Measurements from ENCODE around the gene SESTD1.

The SESTD1 gene, protein sequence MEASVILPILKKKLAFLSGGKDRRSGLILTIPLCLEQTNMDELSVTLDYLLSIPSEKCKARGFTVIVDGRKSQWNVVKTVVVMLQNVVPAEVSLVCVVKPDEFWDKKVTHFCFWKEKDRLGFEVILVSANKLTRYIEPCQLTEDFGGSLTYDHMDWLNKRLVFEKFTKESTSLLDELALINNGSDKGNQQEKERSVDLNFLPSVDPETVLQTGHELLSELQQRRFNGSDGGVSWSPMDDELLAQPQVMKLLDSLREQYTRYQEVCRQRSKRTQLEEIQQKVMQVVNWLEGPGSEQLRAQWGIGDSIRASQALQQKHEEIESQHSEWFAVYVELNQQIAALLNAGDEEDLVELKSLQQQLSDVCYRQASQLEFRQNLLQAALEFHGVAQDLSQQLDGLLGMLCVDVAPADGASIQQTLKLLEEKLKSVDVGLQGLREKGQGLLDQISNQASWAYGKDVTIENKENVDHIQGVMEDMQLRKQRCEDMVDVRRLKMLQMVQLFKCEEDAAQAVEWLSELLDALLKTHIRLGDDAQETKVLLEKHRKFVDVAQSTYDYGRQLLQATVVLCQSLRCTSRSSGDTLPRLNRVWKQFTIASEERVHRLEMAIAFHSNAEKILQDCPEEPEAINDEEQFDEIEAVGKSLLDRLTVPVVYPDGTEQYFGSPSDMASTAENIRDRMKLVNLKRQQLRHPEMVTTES

DNA sequence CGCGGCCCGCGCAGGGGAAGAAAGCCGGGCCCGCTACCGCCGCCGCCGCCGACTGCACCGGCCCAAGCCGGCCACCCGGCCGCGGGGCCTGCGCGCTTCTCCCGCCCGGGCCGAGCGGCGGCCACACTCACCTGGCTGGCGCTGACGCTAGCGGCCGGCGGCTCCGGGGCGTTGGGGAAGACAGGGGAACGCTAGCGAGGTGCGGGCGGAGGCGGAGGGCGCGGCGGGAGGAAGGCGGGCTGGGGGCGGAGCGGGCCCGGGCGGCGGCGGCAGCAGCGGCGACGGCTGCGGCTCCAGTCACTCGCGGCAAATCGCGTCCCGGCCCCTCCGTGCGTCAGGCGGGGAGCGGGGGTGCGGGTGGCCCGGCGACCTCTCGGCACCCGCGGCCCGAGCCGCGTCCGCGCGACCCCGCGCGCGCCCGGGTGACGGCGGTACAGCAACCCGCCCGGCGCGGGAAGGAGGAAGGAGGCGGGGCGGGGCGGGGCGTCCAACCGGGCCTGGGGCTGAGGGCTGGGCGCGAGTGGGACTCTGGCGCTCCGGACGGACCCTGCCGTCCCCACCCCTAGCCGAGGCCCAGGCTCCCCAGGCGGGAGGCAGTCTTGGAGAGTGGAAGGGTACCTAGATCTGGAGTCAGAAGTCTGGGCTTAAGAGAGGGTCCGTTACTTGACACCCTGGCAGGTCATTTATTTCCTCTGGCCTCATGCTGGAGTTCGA is at the start of gene SESTD1:
SESTD1 (minus strand) TSS at position 465 of the 714 bp plus-strand sequence. CDS start 72,991 bp downstream, outside the sequence.
- peak; percentile 50 for DNase-seq

DNA sequence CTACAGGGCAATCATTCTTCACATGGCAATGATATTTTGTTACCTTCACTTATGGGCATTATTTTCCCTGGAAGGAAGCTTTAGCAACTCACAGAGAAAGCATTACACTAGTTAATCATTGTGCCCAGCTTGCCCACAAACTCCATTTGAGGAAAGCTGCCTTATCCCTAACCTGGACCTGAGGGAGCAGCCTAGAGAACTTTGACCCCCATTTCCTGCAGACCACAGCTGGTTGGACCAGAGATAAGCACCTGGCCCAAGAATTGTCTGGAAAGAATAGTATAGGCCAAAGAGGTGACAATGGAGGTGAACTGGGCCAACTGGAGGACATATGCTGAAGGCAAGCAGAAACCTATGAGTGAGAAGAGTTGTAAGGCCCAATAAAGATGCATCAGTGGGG is 48.4 kb upstream of the SESTD1 start:
- DNase-seq, result no peak

DNA sequence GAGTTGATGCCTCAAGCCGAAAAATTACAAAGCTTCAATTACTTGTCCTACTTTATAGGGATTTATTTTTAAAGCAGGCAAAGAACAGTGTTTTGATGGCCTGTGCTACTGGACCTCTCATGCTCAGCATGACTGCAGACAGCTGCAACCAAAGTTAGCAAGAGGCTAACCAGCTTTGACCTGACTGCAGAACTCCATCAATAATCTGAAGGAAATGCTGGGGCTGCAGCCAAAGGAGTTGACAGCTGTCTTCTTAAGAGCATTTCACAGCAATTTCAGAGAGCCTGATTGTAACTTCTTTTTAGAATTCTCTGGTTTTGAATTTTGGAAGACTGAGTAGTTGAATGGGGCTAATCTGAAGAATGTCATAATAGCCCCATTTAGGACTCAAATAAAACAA is 46.5 kb upstream of the SESTD1 start:
- no peak for DNase-seq

DNA sequence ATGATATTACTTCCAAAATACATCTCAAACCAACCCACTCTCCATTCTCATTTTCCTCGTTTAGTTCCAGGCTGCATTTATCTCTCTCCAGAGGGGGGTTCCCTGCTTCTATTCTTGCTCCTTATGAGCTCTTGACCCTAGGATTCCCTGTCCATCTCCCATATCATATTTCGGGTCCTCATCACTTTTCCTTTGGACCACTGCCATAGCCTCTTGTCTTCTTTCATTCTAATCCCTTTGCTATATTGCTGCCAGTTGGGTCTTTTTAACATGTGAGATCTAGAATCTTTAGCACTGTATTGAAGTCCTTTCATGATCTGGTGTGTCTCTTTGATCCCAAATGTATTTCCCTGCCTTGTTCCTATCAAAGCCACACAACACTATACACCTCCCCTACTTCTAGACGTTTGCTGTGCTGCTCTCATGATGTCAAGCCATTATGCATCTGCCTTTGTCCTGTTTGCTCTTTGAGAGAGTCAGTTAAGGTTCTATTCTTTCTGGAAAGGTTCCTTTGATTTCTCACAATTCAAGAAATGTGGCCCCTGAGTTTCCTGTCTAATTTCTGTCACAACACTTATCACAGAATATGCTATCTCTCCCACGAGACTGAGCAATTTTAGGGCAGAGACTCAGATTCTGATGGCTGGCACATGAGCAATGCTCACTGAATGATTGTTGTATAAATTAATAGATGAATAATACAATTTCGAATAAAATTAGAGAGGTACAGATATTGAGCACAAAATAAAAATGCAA is 43.2 kb upstream of the SESTD1 start:
- DNase-seq, result peak; percentile 24

DNA sequence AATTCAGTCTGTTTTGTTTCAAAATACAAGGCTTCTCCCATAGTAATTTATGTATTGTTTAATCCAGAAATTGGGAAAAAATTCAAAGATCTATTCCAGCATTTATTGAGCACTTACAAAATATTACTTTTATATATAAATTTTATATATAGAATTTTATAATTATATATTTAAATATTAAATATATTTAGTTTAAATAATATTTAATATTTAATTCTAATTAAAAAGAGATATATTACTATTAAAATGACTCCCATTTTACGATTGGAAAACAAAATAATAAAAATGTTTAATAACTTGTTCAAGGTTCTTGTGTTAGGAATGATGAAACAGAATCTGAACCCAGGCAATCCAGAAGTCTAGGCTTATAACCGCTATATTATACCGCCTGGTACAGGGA is 40.5 kb upstream of the SESTD1 start:
- DNase-seq, result no peak

DNA sequence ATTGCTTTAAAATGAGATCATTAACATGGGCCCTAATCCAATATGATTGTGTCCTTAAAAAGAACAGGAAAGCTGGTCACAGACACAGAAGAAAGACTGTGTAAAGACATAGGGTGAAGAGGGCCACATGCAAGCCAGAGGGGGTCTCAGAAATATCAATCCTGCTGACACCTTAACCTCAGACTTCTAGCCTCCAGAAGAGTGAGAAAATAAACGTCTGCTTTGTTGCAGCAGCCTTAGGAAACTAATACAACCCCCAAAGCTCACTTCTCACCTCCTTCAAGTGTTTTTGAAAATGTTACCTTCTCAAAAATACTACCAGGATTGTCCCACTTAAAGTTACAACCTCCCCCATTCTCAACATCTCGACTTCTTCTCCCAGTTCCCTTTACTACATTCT is 39.8 kb upstream of the SESTD1 start:
- no peak for DNase-seq

DNA sequence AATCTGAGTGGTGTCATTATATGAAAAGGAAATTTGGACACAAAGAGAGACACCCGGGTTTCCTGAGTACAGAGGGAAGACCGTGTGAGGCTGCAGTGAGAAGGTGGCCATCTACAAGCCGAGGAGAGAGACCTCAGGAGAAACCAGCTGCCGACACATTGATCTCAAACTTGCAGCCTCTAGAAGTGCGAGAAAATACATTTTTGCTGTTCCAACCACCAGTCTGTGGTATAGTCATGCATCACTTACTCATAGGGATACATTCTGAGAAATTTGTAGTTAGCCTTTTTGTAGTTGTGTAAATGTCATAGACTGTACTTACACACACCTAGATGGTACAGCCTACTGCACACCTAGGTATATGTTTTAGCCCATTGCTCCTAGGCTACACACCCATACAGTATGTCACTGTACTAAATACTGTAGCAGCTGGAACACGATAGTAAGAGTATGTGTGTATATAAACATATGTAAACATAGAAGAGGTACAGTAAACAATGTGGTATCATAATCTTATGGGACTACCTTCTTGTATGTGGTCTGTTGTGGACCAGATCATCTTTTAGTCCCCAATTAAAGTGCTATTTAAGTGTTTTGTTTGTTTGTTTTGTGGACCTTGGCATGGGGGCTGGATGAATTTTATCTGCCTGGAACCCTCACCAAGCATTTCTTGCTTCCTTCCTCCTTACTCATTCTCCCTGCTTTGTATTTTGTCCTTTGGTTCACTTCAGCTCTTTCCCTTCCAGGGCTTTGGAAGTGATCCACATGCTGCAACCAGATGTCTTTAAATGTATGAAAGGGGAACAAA is 38.3 kb upstream of the SESTD1 start:
- peak; percentile 49 for DNase-seq

DNA sequence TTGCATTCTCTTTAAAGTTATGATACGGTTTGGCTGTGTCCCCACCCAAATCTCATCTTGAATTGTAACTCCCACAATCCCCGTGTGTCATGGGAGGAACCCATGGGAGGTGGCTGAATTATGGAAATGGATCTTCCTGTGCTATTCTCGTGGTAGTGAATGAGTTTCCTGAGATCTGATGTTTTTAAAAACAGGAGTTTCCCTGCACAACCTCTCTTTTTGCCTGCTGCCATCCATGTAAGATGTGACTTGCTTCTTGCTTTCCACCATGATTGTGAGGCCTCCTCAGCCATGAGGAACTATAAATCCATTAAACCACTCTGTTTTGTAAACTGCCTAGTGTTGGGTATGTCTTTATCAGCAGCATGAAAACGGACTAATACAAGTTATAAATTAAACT is 37.5 kb upstream of the SESTD1 start:
- no peak for DNase-seq

DNA sequence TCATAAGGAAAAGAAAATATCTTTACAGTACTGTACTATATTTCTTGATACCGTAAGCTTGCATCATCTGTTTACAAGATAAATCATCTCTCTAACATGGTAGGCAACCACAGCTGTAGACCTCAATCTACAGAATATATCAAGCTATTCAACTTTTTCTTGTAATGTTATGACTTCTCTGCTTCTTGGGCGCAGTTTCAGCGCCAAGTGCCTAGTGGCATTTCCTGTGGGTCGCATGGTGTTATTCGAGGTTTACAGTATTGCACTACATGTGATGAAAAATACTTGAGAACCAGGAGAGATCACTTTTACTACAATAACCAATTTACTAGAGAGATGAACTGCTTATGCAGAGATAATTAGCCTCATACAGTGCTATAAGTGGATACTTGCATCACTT is 34.0 kb upstream of the SESTD1 start:
- DNase-seq, result no peak

DNA sequence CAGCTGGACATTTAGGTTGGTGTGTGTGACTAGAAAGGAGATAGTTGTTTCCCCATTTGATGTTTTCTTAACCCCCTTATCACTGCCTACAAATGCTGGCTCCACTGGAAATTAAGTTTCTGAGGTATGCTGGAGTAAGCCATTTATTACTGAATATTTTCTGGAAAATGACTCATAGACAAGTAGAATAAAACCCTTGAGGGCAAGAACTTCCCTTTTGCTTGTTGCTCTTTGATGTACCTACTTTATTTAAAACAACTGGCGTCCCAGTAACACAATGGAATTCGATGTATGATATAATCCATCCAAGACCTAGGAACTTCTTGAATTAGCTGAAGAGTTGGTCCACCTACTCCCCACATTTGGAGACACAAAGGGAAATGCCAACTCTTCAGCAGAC is 33.3 kb upstream of the SESTD1 start:
- no peak for DNase-seq

DNA sequence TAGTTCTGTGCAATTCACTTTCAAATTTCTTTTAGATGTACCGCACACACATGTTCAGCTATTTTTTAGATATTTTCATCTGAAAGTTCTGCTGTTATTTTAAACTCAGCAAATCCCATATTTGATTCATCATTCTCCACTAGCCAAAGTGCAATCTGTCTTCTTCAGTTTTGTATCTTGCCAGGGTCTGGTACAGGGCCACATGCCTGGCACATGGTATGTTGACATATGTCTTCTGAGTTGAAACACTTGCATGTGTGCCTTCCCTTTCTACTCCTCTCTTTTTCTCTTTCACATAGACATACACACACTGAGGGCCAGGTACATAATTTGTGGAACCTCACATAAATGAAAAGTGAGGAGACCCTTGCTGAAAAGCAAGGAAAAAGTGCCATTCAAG is 25.7 kb upstream of the SESTD1 start:
- no peak for DNase-seq

DNA sequence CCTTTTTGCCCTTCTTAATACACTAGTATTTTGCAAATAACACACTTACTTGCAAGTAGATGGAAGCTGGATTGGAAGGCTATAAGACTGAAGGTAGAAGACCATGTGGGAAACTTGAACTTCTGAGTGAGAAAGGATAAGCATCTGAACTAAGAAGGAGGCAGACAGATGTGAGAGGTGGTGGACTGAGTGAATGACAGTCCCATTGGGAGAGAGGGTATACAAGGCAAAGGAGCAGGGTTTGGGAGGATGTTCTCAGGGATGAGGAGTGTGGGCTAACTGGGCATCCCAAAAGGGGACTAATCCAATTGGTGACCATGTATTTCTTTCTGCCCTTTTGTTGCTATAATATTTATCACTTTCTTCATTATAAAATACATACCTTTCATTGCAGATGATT is 20.4 kb upstream of the SESTD1 start:
- DNase-seq, result no peak

DNA sequence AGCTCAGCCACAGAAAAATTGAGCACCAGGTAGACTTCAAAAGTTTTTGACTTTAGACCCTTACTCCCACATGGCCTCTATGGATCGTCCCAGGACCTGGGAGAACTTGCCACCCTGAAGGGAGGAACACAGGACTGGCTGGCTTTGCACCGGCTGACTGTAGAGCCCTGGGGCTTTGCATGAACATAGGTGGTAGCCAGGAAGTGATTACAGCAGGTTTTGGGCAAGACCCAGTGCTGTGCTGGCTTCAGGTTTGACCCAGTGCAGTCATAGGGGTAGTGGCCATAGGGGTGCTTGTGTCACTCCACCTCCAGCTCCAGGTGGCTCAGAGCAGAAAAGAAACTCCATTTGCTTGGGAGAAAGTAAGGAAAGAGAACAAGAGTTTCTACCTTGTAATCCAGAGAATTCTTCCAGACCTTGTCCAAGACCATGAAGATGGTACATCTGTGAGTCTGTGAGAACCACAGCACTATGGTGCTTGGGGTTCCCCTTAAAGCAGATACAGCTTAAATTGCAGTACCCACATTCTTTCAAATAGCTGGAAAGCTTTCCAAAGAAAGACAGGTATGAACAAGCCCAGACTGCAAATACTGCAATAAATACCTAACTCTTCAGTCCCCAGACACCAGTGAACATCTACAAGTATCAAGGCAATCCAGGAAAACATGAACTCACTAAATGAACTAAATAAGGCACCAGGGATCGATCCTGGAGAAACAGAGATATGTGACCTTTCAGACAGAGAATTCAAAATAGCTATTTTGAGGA is 13.0 kb upstream of the SESTD1 start:
- DNase-seq, result no peak

DNA sequence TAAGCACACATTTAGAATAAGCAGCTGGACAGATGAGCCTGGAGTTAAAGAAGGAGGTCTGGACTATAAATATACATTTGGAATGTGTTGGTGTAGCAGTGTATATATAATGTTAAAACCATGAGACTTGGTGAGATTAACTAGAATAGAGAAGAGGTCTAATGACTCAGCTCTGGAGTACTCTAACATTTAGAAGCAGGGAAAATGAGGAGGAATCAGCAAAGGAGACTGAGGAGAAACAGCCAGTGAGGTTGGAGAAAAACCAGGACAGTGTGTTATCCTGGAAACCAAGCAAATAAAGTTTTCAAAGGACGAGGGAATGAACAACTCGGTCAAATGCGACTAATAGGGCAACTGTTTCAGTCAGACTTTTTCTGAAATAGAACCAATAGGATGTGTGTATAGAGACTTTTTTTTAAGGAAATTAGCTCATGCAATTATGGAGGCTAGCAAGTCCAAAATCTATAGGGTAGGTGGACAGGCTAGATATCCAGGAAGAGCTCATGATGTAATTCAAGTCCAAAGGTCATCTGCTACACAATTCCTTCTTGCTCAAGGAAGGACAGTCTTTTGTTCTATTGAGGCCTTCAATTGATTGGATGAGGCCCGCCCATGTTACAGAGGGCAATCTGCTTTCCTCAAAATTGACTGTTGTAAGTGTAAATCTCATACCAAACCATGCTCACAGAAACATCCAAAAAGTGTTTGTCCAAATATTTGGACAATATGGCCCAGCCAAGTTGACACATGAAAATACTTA is 10.8 kb upstream of the SESTD1 start:
- no peak for DNase-seq

DNA sequence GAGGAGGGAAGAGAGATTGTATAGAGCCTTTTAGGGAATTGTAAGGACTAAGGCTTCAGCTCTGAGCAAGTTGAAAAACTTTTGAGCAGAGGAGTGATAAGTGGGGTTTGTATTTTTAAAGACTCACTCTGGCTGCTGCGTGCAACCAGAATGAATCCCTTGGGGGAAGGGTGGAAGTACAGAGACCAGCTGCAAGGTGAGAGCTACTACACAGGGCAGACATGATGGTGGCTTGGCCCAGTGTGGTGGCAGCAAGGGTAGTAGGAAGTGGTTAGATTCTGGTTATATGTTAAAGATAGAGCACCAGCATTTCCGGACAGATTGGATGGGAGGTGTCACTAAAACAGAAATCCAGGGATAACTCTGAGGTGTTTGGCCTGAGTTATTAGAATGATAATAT is 10.1 kb upstream of the SESTD1 start:
- DNase-seq, result peak; percentile 55

DNA sequence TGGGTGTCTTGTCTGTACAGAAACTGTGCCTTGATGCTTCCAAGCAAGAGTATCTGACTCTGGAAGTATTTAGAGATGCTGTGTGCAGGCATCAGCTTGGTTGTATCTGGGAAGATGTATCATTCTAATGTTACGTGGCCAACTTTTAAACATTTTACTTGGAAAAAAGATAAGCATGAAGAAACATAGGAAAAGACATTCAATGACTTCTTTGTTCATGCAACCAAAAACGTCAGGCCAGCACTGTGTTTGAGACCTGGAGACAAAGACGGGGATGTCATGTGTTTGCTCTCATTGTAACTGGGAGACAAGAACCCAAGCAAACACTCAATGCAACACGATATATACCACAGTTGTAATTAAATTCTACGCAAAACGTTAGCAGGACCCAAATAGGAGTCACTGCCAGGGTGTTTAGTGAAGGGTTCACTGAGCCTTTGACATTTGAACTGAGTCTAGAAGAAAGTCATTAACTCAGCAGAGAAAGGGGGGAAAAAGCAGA is 8.9 kb upstream of the SESTD1 start:
- DNase-seq, result peak; percentile 96

DNA sequence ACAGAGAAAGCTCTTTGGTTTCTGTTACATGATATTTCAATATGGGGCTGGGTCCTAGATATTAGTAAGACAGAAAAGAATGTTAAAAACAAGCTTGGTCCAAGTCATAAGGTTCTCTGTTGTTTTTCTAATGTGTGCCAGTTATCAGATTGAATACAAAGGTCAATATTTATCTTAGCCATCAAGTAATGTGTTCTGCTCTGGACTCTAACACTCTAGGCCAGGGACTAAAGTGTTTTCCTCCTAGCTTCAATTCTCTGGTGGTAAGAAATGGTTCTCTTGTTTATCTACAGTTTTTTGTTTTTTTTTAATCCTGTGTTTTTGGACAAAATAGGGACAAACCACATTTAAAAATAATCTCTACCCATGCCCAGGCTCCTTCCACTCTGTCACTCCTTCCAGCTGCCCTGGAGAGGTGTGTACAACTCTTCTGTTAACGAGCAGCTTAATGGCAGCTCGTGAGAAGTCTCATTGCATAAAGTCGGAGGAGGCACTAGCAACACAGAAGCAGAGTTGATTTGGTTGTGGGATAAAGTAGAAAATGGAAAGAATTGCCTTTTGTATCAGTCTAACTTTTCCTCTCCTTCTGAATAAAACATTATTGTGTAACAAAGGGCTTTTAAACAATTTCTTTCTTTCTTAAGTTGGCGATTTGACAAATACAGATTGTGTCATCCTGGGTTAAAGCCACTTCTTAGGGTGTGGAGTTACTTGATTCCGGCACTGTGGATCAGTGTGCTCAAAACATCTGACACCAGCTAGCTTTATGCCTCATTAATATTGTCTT is 8.0 kb upstream of the SESTD1 start:
- DNase-seq, result peak; percentile 74

DNA sequence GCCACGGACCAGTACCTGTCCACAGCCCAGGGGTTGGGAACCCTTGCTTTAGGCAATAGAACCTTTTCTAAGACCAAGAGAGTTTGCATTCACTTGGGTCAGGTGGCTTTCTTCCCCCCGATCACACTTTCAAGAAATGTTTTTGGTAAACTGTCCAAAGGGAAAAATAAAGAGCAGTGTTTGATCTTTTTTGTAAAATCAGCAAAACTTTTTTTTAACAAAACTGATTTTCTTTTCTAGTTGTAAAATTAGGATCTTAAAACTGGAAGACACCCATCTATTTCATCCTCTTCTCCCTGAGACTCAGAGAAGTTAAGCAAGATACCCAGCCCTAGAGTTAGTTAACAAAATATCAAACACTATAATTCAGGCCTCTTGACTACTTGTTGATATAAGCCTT is 6.1 kb upstream of the SESTD1 start:
- DNase-seq, result no peak

DNA sequence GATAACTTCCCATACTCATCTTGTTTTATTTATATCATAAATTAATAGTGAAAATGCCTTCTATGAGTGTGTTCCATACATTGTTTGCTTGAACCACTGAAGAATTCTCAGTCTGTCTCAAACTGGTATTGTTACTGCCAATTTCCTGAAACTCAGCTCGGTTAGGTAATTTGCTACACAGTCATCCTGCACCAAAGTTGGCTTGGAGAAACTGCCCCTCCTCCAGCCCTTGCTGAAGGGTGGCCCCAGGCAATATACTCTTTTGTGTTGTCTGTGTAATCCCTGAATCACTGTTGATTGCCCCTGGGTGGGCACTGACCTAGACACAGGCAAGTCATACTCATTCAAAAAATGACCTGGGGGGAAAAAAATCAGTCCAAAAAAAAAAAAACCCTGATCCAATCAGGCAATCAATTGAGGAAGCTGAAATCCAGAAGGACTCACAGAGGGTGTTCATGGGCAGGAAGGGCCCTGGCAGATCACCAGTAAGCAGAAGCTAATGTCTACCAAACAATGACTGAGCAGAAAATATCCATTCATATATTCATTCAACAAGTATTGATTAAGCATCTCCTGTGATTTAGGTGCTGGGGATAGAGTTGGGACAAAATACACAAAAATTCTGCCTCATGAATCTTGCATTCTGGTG is 3.8 kb upstream of the SESTD1 start:
- peak; percentile 65 for DNase-seq
